OCI-LY3 (cell line): ENCODE data around the gene ADCY5.

Source experiments
- EZH2phosphoT487 ChIP-seq: fragments of 200-600 bp; shearing (Covaris generic); IDR thresholded peaks from 2 replicates; pipeline ENCODE4 v1.6.1; 2018; ENCODE audit warnings: antibody characterized with exemption, mixed run types, low read depth
- TF ChIP-seq, protein P1 (sequence below): fragments of 200-600, 300-600 bp; sonication (generic); IDR thresholded peaks from 2 replicates; pipeline ENCODE4 v1.5.1; 2014; ENCODE audit warnings: antibody characterized with exemption, low read length, low read depth

DNA sequence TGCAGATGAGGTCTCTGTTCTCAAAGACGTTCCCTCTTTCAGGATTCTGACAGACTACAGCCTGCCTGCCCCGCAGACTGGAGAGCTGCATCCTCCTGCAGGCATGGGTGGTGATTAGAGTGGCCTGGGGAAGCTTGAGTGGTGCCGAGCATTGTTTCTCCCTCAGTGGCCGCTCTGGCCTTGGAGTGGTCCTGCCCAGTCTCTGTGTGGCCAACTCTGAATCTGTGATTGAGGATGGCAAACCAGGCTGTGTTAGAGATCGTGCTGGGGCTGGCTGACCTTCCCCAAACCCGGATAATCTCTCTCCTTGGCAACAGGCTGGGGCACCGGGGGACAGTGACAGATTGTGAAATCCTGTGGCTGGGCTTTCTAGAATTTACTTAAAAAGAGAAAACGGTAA is 11.0 kb upstream of the ADCY5 start:
- TF ChIP-seq, protein P1, sequence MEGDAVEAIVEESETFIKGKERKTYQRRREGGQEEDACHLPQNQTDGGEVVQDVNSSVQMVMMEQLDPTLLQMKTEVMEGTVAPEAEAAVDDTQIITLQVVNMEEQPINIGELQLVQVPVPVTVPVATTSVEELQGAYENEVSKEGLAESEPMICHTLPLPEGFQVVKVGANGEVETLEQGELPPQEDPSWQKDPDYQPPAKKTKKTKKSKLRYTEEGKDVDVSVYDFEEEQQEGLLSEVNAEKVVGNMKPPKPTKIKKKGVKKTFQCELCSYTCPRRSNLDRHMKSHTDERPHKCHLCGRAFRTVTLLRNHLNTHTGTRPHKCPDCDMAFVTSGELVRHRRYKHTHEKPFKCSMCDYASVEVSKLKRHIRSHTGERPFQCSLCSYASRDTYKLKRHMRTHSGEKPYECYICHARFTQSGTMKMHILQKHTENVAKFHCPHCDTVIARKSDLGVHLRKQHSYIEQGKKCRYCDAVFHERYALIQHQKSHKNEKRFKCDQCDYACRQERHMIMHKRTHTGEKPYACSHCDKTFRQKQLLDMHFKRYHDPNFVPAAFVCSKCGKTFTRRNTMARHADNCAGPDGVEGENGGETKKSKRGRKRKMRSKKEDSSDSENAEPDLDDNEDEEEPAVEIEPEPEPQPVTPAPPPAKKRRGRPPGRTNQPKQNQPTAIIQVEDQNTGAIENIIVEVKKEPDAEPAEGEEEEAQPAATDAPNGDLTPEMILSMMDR: no peak
- TF ChIP-seq EZH2phosphoT487: no peak
